Measurements from ENCODE around the gene ERMAP. TPM values are rescaled to one million over a fixed set of nuclear protein-coding genes. Genes with fewer than 3 reads are reported as not detected.

ERMAP gene
- total and polyA plus RNA-seq, 2 experiments from 2014 or later, result 1.2 to 2.2 TPM

DNA sequence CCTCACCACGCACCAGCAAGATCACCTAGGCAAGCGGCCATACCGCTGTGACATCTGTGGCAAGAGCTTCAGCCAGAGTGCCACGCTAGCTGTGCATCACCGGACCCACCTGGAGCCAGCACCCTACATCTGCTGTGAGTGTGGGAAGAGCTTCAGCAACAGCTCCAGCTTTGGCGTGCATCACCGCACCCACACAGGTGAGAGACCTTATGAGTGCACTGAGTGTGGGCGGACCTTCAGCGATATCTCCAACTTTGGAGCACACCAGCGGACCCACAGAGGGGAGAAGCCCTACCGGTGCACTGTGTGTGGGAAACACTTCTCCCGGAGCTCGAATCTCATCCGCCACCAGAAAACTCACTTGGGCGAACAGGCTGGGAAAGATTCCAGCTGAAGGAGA is 34.5 kb downstream of the ERMAP start:
- H3K9me3 Mint-ChIP-seq, result no peaks in the 10 kb centered on the region; the same call in 2 of the 3 replicates
- H3K4me3 Mint-ChIP-seq, result no peak overlapping the region
- Histone ChIP-seq H3K27me3 (ENCODE audit: insufficient read depth) (no peaks in the 10 kb centered on the region), H3F3A (replicated peaks; ENCODE audit: low read depth) (no peaks in the 10 kb centered on the region), H3K9me2 (ENCODE audit: insufficient read depth) (no peaks in the 10 kb centered on the region; the same call in 1 of the 2 replicates), H2AFZ (no peak overlapping the region), H4K20me1 (replicated peaks; ENCODE audit: insufficient read depth) (0 out of 2 replicates have a peak, but pooled peaks cover 4% of the 10 kb centered on the region), H3K4me2 (no peak overlapping the region), H3K79me2 (replicated peaks; ENCODE audit: insufficient read depth) (peaks cover 25% of the 10 kb centered on the region), H3K4me1 (ENCODE audit: insufficient read depth) (peaks cover 16% of the 10 kb centered on the region), H3K27ac (ENCODE audit: low read depth) (no peak overlapping the region), H3K4me3 (no peak overlapping the region), H3K36me3 (ENCODE audit: insufficient read depth) (peaks cover 14% of the 10 kb centered on the region; the same call in 1 of the 2 replicates)
- DNase-seq (ENCODE audit: low spot score), result no peak
- H3K27ac Mint-ChIP-seq, result no peak overlapping the region
- no peak for ATAC-seq
- H3K27me3 Mint-ChIP-seq (ENCODE audit: insufficient read depth, low read depth, poor library complexity), result peaks cover 10% of the 10 kb centered on the region
- H3K4me1 Mint-ChIP-seq, result peaks cover 16% of the 10 kb centered on the region; the same call in 2 of the 3 replicates
- TF ChIP-seq ZNF114 (CRISPR knock-in tag; IDR thresholded peaks at IDR 0.05), result no peak
- TF ChIP-seq, protein P1, sequence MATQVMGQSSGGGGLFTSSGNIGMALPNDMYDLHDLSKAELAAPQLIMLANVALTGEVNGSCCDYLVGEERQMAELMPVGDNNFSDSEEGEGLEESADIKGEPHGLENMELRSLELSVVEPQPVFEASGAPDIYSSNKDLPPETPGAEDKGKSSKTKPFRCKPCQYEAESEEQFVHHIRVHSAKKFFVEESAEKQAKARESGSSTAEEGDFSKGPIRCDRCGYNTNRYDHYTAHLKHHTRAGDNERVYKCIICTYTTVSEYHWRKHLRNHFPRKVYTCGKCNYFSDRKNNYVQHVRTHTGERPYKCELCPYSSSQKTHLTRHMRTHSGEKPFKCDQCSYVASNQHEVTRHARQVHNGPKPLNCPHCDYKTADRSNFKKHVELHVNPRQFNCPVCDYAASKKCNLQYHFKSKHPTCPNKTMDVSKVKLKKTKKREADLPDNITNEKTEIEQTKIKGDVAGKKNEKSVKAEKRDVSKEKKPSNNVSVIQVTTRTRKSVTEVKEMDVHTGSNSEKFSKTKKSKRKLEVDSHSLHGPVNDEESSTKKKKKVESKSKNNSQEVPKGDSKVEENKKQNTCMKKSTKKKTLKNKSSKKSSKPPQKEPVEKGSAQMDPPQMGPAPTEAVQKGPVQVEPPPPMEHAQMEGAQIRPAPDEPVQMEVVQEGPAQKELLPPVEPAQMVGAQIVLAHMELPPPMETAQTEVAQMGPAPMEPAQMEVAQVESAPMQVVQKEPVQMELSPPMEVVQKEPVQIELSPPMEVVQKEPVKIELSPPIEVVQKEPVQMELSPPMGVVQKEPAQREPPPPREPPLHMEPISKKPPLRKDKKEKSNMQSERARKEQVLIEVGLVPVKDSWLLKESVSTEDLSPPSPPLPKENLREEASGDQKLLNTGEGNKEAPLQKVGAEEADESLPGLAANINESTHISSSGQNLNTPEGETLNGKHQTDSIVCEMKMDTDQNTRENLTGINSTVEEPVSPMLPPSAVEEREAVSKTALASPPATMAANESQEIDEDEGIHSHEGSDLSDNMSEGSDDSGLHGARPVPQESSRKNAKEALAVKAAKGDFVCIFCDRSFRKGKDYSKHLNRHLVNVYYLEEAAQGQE (IDR thresholded peaks at IDR 0.05; ENCODE audit: unreplicated experiment), result no peak
- TF ChIP-seq, protein P2, sequence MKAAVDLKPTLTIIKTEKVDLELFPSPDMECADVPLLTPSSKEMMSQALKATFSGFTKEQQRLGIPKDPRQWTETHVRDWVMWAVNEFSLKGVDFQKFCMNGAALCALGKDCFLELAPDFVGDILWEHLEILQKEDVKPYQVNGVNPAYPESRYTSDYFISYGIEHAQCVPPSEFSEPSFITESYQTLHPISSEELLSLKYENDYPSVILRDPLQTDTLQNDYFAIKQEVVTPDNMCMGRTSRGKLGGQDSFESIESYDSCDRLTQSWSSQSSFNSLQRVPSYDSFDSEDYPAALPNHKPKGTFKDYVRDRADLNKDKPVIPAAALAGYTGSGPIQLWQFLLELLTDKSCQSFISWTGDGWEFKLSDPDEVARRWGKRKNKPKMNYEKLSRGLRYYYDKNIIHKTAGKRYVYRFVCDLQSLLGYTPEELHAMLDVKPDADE (IDR thresholded peaks at IDR 0.05), result no peak
- no peak for TF ChIP-seq EZH2 (IDR thresholded peaks at IDR 0.05; ENCODE audit: low read depth, unreplicated experiment)
- TF ChIP-seq ZNF331 (CRISPR knock-in tag; IDR thresholded peaks at IDR 0.05; ENCODE audit: low read depth), result no peak
- no peak for TF ChIP-seq NANOG (IDR thresholded peaks at IDR 0.05; ENCODE audit: borderline replicate concordance)
- no peak for TF ChIP-seq CREB1 (CRISPR knock-in tag; IDR thresholded peaks at IDR 0.05; ENCODE audit: low read depth)
- no peak for TF ChIP-seq ZNF462 (CRISPR knock-in tag; IDR thresholded peaks at IDR 0.05)
- TF ChIP-seq POLR2AphosphoS5 (IDR thresholded peaks at IDR 0.05; ENCODE audit: low read depth), result no peak
- TF ChIP-seq, protein P3, sequence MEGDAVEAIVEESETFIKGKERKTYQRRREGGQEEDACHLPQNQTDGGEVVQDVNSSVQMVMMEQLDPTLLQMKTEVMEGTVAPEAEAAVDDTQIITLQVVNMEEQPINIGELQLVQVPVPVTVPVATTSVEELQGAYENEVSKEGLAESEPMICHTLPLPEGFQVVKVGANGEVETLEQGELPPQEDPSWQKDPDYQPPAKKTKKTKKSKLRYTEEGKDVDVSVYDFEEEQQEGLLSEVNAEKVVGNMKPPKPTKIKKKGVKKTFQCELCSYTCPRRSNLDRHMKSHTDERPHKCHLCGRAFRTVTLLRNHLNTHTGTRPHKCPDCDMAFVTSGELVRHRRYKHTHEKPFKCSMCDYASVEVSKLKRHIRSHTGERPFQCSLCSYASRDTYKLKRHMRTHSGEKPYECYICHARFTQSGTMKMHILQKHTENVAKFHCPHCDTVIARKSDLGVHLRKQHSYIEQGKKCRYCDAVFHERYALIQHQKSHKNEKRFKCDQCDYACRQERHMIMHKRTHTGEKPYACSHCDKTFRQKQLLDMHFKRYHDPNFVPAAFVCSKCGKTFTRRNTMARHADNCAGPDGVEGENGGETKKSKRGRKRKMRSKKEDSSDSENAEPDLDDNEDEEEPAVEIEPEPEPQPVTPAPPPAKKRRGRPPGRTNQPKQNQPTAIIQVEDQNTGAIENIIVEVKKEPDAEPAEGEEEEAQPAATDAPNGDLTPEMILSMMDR (conservative IDR thresholded peaks at IDR 0.05; ENCODE audit: low read depth in 2 of 2), result no peak
- no peak for TF ChIP-seq EZH2phosphoT487 (IDR thresholded peaks at IDR 0.05; ENCODE audit: unreplicated experiment)
- no peak for TF ChIP-seq JUNB (IDR thresholded peaks at IDR 0.05; ENCODE audit: unreplicated experiment)
- no peak for TF ChIP-seq STAT1 (IDR thresholded peaks at IDR 0.05; ENCODE audit: unreplicated experiment)
- peaks cover 39% of the 10 kb centered on the region for H3K36me3 Mint-ChIP-seq (ENCODE audit: low read depth)

Measured in GM23338 (cell line).